Stimulated activated naive CD8-positive, alpha-beta T cell treated with anti-CD3 and anti-CD28 coated beads, Interleukin-15, amount 100 ng/mL, for 72 hours (primary cell): ENCODE measurements around the gene C15orf61.
A peak's percentile ranks its signal among the peaks of the same experiment; 100 is the strongest.

ENCODE experiments used
- ATAC-seq: fragments of 150-1000 bp; cut with Tn5 transposase; 2 replicates; pipeline ENCODE4 v1.10.0; 2021; ENCODE audit warnings: mild to moderate bottlenecking, moderate library complexity
- DNase-seq, 2 donors: peaks; one replicate each; pipeline ENCODE4 v3.0.0; 2021 to 2022
- H3K27ac Mint-ChIP-seq, 2 donors: one replicate each; pipeline ENCODE4 v1.8.0; 2022; ENCODE audit warnings: mild to moderate bottlenecking in 2 of 2, mixed read lengths in 2 of 2, moderate library complexity in 2 of 2
- H3K27me3 Mint-ChIP-seq: one replicate; pipeline ENCODE4 v1.8.0; 2022; ENCODE audit warnings: mixed read lengths
- H3K4me1 Mint-ChIP-seq: one replicate; pipeline ENCODE4 v1.8.0; 2022; ENCODE audit warnings: mild to moderate bottlenecking, mixed read lengths
- H3K4me3 Mint-ChIP-seq, 2 donors: one replicate each; pipeline ENCODE4 v1.8.0; 2022; ENCODE audit warnings: mild to moderate bottlenecking in 2 of 2, mixed read lengths in 2 of 2, moderate library complexity in 1 of 2
- H3K9me3 Mint-ChIP-seq, 2 donors: one replicate each; pipeline ENCODE4 v1.8.0; 2022; ENCODE audit warnings: mixed read lengths in 2 of 2

C15orf61 gene

GRCh38 chr15:67534360-67534759 is 13.4 kb downstream of the C15orf61 start:
- DNase-seq = no peak
- Mint-ChIP-seq H3K4me3 (no peak overlapping the region), H3K27ac (no peak overlapping the region), H3K4me1 (peaks cover 23% of the 10 kb centered on the region), H3K27me3 (no peaks in the 10 kb centered on the region), H3K9me3 (no peaks in the 10 kb centered on the region)
- no peak for ATAC-seq

- H3K4me1 Mint-ChIP-seq = peaks cover 39% of the 10 kb centered on the region
- ATAC-seq (no peak), DNase-seq (no peak)
- H3K9me3 Mint-ChIP-seq = no peaks in the 10 kb centered on the region
- no peaks in the 10 kb centered on the region for H3K27me3 Mint-ChIP-seq
- H3K27ac Mint-ChIP-seq = peak overlapping the region in 1 of 2 donors; percentile 8
- H3K4me3 Mint-ChIP-seq = no peak overlapping the region
These were observed 16.8 kb downstream of the C15orf61 start for GRCh38 chr15:67537771-67538170.

- DNase-seq = peak; percentile 62 to 75
- Mint-ChIP-seq H3K27ac (peak within 1 kb of the TSS; percentile 93 to 97), H3K9me3 (no peaks in the 10 kb centered on the region), H3K4me1 (peaks cover 70% of the 10 kb centered on the region), H3K4me3 (peak within 1 kb of the TSS; percentile 93 to 96), H3K27me3 (no peaks in the 10 kb centered on the region)
- peak; percentile 66 for ATAC-seq
These were observed 21.8 kb downstream of the C15orf61 start, which contains the start of gene MAP2K5 for GRCh38 chr15:67542420-67543347. Gene MAP2K5, plus strand, starts transcription at chr15:67542703. Its CDS starts 633 bp downstream, at chr15:67543336.

- ATAC-seq = no peak
- H3K4me1 Mint-ChIP-seq = peaks cover 74% of the 10 kb centered on the region
- H3K9me3 Mint-ChIP-seq = no peaks in the 10 kb centered on the region
- no peaks in the 10 kb centered on the region for H3K27me3 Mint-ChIP-seq
- no peak for DNase-seq
- H3K27ac Mint-ChIP-seq = peak overlapping the region in 1 of 2 donors; percentile 89
- peak overlapping the region; percentile 93 to 96 for H3K4me3 Mint-ChIP-seq
These were observed 22.4 kb downstream of the C15orf61 start for GRCh38 chr15:67543348-67543718.

GRCh38 chr15:67544475-67544874 is 23.5 kb downstream of the C15orf61 start:
- H3K27me3 Mint-ChIP-seq = no peaks in the 10 kb centered on the region
- ATAC-seq = no peak
- H3K4me3 Mint-ChIP-seq = no peak overlapping the region
- no peak for DNase-seq
- no peaks in the 10 kb centered on the region for H3K9me3 Mint-ChIP-seq
- H3K4me1 Mint-ChIP-seq = peaks cover 69% of the 10 kb centered on the region
- peak overlapping the region in 1 of 2 donors; percentile 72 for H3K27ac Mint-ChIP-seq

- no peak for ATAC-seq
- no peaks in the 10 kb centered on the region for H3K9me3 Mint-ChIP-seq
- H3K27me3 Mint-ChIP-seq = no peaks in the 10 kb centered on the region
- H3K4me1 Mint-ChIP-seq = peaks cover 60% of the 10 kb centered on the region
- no peak for DNase-seq
- no peak overlapping the region for H3K4me3 Mint-ChIP-seq
- no peak overlapping the region for H3K27ac Mint-ChIP-seq
These were observed 24.9 kb downstream of the C15orf61 start for GRCh38 chr15:67545864-67546263.

GRCh38 chr15:67547064-67547463 is 26.1 kb downstream of the C15orf61 start:
- DNase-seq (no peak), ATAC-seq (no peak)
- H3K4me1 Mint-ChIP-seq = peaks cover 54% of the 10 kb centered on the region
- no peaks in the 10 kb centered on the region for H3K27me3 Mint-ChIP-seq
- H3K27ac Mint-ChIP-seq = no peak overlapping the region
- H3K4me3 Mint-ChIP-seq = no peak overlapping the region
- no peaks in the 10 kb centered on the region for H3K9me3 Mint-ChIP-seq

GRCh38 chr15:67547836-67548235 is 26.9 kb downstream of the C15orf61 start:
- H3K4me1 Mint-ChIP-seq = peaks cover 54% of the 10 kb centered on the region
- H3K4me3 Mint-ChIP-seq = no peak overlapping the region
- H3K9me3 Mint-ChIP-seq = no peaks in the 10 kb centered on the region
- no peaks in the 10 kb centered on the region for H3K27me3 Mint-ChIP-seq
- no peak for DNase-seq
- no peak overlapping the region for H3K27ac Mint-ChIP-seq
- ATAC-seq = no peak

GRCh38 chr15:67548236-67548852 is 27.4 kb downstream of the C15orf61 start:
- no peak for DNase-seq
- Mint-ChIP-seq H3K9me3 (no peaks in the 10 kb centered on the region), H3K27me3 (no peaks in the 10 kb centered on the region), H3K27ac (no peak overlapping the region), H3K4me3 (no peak overlapping the region), H3K4me1 (peaks cover 52% of the 10 kb centered on the region)
- ATAC-seq = no peak

- H3K27ac Mint-ChIP-seq = no peak overlapping the region
- no peak for DNase-seq
- peaks cover 44% of the 10 kb centered on the region for H3K4me1 Mint-ChIP-seq
- ATAC-seq = no peak
- H3K4me3 Mint-ChIP-seq = no peak overlapping the region
- no peaks in the 10 kb centered on the region for H3K27me3 Mint-ChIP-seq
- no peaks in the 10 kb centered on the region for H3K9me3 Mint-ChIP-seq
These were observed 28.1 kb downstream of the C15orf61 start for GRCh38 chr15:67548862-67549651.

GRCh38 chr15:67549736-67550135 is 28.8 kb downstream of the C15orf61 start:
- peaks cover 39% of the 10 kb centered on the region for H3K4me1 Mint-ChIP-seq
- no peak for ATAC-seq
- H3K4me3 Mint-ChIP-seq = no peak overlapping the region
- H3K27me3 Mint-ChIP-seq = no peaks in the 10 kb centered on the region
- no peaks in the 10 kb centered on the region for H3K9me3 Mint-ChIP-seq
- H3K27ac Mint-ChIP-seq = no peak overlapping the region
- no peak for DNase-seq

GRCh38 chr15:67550522-67550921 is 29.6 kb downstream of the C15orf61 start:
- no peaks in the 10 kb centered on the region for H3K9me3 Mint-ChIP-seq
- H3K27ac Mint-ChIP-seq = no peak overlapping the region
- no peak overlapping the region for H3K4me3 Mint-ChIP-seq
- ATAC-seq (no peak), DNase-seq (no peak)
- H3K27me3 Mint-ChIP-seq = no peaks in the 10 kb centered on the region
- H3K4me1 Mint-ChIP-seq = peaks cover 36% of the 10 kb centered on the region

GRCh38 chr15:67551207-67551743 is 30.3 kb downstream of the C15orf61 start:
- no peak for DNase-seq
- Mint-ChIP-seq H3K4me3 (no peak overlapping the region), H3K27ac (no peak overlapping the region), H3K9me3 (no peaks in the 10 kb centered on the region), H3K4me1 (peaks cover 29% of the 10 kb centered on the region), H3K27me3 (no peaks in the 10 kb centered on the region)
- no peak for ATAC-seq

GRCh38 chr15:67554580-67554979 is 33.6 kb downstream of the C15orf61 start:
- ATAC-seq = no peak
- Mint-ChIP-seq H3K27me3 (no peaks in the 10 kb centered on the region), H3K4me3 (no peak overlapping the region), H3K9me3 (peaks cover 7% of the 10 kb centered on the region in 2 donors), H3K4me1 (peaks cover 7% of the 10 kb centered on the region), H3K27ac (no peak overlapping the region)
- no peak for DNase-seq

GRCh38 chr15:67556976-67557570 is 36.1 kb downstream of the C15orf61 start:
- Mint-ChIP-seq H3K4me3 (no peak overlapping the region), H3K27me3 (no peaks in the 10 kb centered on the region), H3K4me1 (peaks cover 7% of the 10 kb centered on the region), H3K27ac (no peak overlapping the region), H3K9me3 (peaks cover 7% of the 10 kb centered on the region in 2 donors)
- DNase-seq (no peak), ATAC-seq (no peak)
